HFFc6 (cell line): ENCODE results near the gene CAPN5. TPM values are rescaled to one million over a fixed set of nuclear protein-coding genes. Genes with fewer than 3 reads are reported as not detected.

Source experiments
- DNase-seq: peaks from one replicate; pipeline ENCODE4 v3.0.0-alpha.2; 2018
- H3K27ac Mint-ChIP-seq: 2 replicates; pipeline ENCODE4 v1.8.0; 2020; ENCODE audit warnings: mild to moderate bottlenecking, mixed read lengths
- H3K27me3 Mint-ChIP-seq: 2 replicates; pipeline ENCODE4 v1.8.0; 2021; ENCODE audit warnings: mild to moderate bottlenecking, moderate library complexity, mixed read lengths; ENCODE audit not compliant: insufficient read depth
- H3K36me3 Mint-ChIP-seq: 2 replicates; pipeline ENCODE4 v1.8.0; 2021; ENCODE audit warnings: low read depth, mixed read lengths
- H3K4me1 Mint-ChIP-seq: 2 replicates; pipeline ENCODE4 v1.8.0; 2020; ENCODE audit warnings: low read depth, mixed read lengths
- H3K4me3 Mint-ChIP-seq: 2 replicates; pipeline ENCODE4 v1.8.0; 2020; ENCODE audit warnings: mild to moderate bottlenecking, moderate library complexity, mixed read lengths
- H3K9me3 Mint-ChIP-seq: 2 replicates; pipeline ENCODE4 v1.8.0; 2020; ENCODE audit warnings: mild to moderate bottlenecking, mixed read lengths
- CTCF ChIP-seq: fragments of 200-600 bp; sonication (generic); IDR thresholded peaks from 2 replicates; pipeline ENCODE4 v1.5.0; 2021; ENCODE audit warnings: antibody characterized with exemption, mild to moderate bottlenecking
- total RNA-seq, 6 experiments: library from RNA; stranded (reverse); fragmentation: NEBNext Ultra II Directional; extraction: Animal tissue kit (Norgen Biotek cat#: 25700); gene quantifications; 2 replicates in 1 of 6; 3 replicates in 5 of 6; pipeline ENCODE4 v1.2.3, GENCODE V29; 2021

CAPN5 gene
- total RNA-seq, 6 experiments from 2014 or later: 20.7 to 32.7 (median 29.0) TPM

GRCh38 chr11:77144857-77145428, 78.2 kb downstream of the CAPN5 start:
- Mint-ChIP-seq H3K9me3 (no peaks in the 10 kb centered on the region), H3K4me1 (peaks cover 15% of the 10 kb centered on the region), H3K27ac (no peak overlapping the region), H3K27me3 (peaks cover 14% of the 10 kb centered on the region), H3K4me3 (no peak overlapping the region), H3K36me3 (no peaks in the 10 kb centered on the region)
- TF ChIP-seq CTCF: no peak
- DNase-seq: no peak

GRCh38 chr11:77146261-77147035, 79.7 kb downstream of the CAPN5 start:
- Mint-ChIP-seq H3K27me3 (peaks cover 17% of the 10 kb centered on the region), H3K4me3 (no peak overlapping the region), H3K9me3 (no peaks in the 10 kb centered on the region), H3K4me1 (peaks cover 6% of the 10 kb centered on the region; the same call in 1 of the 2 replicates), H3K36me3 (no peaks in the 10 kb centered on the region), H3K27ac (no peak overlapping the region)
- TF ChIP-seq CTCF: no peak
- DNase-seq: no peak

GRCh38 chr11:77147036-77147315, 80.2 kb downstream of the CAPN5 start:
- Mint-ChIP-seq H3K4me3 (no peak overlapping the region), H3K9me3 (no peaks in the 10 kb centered on the region), H3K27ac (no peak overlapping the region), H3K27me3 (peaks cover 17% of the 10 kb centered on the region), H3K36me3 (no peaks in the 10 kb centered on the region), H3K4me1 (peaks cover 4% of the 10 kb centered on the region; the same call in 1 of the 2 replicates)
- DNase-seq: no peak
- TF ChIP-seq CTCF: no peak

- Mint-ChIP-seq H3K36me3 (no peaks in the 10 kb centered on the region), H3K9me3 (no peaks in the 10 kb centered on the region), H3K4me1 (peaks cover 11% of the 10 kb centered on the region; the same call in 1 of the 2 replicates), H3K27me3 (peaks cover 17% of the 10 kb centered on the region), H3K4me3 (no peak overlapping the region), H3K27ac (no peak overlapping the region)
- TF ChIP-seq CTCF: no peak
- DNase-seq: no peak
Observed at GRCh38 chr11:77147668-77148321, 81.0 kb downstream of the CAPN5 start.

GRCh38 chr11:77148963-77149715, 82.4 kb downstream of the CAPN5 start:
- Mint-ChIP-seq H3K27ac (no peak overlapping the region), H3K4me1 (peaks cover 12% of the 10 kb centered on the region; the same call in 1 of the 2 replicates), H3K9me3 (no peaks in the 10 kb centered on the region), H3K27me3 (peaks cover 22% of the 10 kb centered on the region), H3K36me3 (no peaks in the 10 kb centered on the region), H3K4me3 (no peak overlapping the region)
- no peak for TF ChIP-seq CTCF
- DNase-seq: no peak
